IPS DF 4.7 (cell line): ENCODE data around the gene CELSR2.

Experiments
- DNase-seq: peaks from one replicate; pipeline ENCODE4 v3.0.0-alpha.2; 2013; ENCODE audit warnings: low spot score; ENCODE audit errors: extremely low read depth

CELSR2 gene

DNA sequence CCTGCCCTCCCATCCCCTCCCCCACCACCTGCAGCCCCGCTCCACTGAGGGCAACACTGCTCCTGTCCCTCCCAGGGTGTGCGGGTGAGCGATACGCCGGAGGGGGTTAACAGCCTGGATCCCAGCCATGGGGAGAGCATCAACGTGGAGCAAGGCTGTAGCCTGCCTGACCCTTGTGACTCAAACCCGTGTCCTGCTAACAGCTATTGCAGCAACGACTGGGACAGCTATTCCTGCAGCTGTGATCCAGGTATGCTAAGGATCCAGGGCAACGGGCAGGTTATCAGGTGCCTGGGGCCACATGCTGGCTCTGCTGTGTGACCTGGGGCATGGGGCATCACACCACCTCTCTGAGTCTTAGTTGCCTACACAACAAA is 15.0 kb downstream of the CELSR2 start:
- DNase-seq, result no peak

DNA sequence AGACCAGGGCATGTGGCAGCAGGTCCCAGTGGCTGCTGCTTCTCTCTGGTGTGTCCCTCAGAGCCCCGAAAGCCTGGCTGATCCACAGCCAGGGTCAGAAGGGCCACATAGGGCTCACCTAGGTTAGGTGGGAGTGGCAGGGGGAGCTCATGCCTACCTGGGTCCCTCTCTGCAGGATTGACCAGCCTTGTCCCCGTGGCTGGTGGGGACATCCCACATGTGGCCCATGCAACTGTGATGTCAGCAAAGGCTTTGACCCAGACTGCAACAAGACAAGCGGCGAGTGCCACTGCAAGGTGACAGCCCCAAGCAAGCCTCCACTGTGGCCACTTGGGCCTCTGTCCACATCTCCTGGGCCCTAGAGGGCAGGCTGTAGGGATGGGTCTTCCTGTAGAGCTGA is 15.7 kb downstream of the CELSR2 start:
- no peak for DNase-seq

DNA sequence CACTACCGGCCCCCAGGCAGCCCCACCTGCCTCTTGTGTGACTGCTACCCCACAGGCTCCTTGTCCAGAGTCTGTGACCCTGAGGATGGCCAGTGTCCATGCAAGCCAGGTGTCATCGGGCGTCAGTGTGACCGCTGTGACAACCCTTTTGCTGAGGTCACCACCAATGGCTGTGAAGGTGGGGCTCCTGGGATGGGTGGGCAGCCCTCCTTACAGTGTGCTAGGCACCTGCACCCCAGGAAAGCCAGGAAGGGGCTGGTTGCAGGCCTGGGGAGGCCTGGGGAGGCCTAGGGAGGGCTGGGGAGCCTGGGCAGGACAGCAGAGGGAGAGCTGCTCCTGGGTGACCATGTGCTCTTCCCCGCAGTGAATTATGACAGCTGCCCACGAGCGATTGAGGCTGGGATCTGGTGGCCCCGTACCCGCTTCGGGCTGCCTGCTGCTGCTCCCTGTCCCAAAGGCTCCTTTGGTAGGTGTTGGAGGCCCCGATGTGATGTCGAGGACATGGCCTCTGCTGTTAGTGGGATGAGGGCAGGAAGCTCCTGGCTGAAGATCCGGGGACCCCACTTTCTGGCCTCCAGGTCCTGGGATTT is 16.5 kb downstream of the CELSR2 start:
- no peak for DNase-seq

DNA sequence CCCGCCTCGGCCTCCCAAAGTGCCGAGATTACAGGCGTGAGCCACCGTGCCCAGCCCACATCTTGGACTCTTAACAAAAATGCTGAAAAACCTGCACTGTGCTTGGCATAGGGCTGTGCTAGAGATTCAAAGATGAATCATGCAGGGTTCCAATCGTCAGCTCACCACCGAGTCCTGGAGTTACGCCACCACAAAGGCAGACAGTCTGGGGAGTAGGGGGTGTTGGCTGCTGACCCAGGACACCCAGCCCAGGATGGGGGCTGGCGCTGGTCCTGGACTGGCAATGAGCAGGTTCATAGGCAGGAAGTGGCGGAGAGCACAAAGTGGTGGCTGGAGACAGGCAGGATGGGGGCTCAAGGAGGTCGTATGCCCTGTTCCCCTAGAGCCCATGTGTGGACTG is 17.6 kb downstream of the CELSR2 start:
- DNase-seq, result no peak

DNA sequence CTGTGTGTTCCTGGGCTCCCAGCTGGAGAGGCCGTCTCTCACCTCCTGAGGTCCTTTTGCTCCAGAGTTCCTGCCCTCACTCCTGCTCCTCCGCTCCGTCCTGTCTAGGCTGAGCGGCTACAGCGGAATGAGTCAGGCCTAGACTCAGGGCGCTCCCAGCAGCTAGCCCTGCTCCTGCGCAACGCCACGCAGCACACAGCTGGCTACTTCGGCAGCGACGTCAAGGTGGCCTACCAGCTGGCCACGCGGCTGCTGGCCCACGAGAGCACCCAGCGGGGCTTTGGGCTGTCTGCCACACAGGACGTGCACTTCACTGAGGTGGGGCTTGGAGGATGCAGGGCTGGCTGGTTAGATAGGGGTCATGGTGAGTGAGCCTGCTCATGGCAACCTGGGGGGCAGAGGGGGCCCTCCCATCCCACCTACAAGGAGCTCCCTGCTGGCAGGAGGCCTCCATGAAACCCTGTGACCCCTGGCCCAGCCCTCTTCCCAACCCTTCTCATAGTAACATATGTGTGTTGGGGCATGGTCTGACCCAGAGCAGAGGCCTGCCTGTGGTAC is 18.5 kb downstream of the CELSR2 start:
- no peak for DNase-seq

DNA sequence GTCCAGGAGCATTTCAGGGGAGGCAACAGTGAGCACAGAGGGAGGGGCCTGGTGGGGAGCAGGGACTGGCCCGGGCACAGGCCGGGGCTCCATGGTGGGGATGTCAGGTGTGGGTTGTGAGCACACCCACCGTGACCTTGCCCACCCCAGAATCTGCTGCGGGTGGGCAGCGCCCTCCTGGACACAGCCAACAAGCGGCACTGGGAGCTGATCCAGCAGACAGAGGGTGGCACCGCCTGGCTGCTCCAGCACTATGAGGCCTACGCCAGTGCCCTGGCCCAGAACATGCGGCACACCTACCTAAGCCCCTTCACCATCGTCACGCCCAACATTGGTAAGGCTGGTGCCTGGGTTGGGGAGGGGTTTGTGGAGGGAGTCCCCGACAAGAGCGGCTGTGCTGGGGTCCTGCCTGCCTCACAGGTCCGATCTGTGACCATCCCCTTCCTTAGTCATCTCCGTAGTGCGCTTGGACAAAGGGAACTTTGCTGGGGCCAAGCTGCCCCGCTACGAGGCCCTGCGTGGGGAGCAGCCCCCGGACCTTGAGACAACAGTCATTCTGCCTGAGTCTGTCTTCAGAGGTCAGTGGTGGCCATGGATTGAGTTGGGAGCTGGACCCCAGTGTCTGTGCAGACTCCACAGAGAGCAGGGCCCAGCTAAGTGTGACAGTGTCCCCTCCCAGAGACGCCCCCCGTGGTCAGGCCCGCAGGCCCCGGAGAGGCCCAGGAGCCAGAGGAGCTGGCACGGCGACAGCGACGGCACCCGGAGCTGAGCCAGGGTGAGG is 19.3 kb downstream of the CELSR2 start:
- no peak for DNase-seq

DNA sequence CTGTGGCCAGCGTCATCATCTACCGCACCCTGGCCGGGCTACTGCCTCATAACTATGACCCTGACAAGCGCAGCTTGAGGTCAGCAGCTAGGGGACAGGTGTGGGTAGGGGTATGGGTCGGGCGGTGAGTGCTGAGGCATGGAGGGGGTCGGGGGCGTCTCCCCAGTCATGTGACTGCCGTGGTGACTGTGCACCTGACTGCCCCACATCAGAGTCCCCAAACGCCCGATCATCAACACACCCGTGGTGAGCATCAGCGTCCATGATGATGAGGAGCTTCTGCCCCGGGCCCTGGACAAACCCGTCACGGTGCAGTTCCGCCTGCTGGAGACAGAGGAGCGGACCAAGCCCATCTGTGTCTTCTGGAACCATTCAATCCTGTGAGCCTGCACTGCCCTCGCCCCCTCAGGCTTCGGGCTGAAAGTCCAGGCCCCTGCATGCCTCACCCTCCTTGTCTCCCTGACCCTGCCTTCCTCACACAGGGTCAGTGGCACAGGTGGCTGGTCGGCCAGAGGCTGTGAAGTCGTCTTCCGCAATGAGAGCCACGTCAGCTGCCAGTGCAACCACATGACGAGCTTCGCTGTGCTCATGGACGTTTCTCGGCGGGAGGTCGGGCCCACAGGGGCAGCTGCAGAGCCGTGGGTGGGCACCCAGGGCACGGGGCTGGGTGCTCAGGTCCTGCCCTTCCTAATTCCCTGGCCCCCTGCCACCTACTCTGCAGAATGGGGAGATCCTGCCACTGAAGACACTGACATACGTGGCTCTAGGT is 20.1 kb downstream of the CELSR2 start:
- no peak for DNase-seq

DNA sequence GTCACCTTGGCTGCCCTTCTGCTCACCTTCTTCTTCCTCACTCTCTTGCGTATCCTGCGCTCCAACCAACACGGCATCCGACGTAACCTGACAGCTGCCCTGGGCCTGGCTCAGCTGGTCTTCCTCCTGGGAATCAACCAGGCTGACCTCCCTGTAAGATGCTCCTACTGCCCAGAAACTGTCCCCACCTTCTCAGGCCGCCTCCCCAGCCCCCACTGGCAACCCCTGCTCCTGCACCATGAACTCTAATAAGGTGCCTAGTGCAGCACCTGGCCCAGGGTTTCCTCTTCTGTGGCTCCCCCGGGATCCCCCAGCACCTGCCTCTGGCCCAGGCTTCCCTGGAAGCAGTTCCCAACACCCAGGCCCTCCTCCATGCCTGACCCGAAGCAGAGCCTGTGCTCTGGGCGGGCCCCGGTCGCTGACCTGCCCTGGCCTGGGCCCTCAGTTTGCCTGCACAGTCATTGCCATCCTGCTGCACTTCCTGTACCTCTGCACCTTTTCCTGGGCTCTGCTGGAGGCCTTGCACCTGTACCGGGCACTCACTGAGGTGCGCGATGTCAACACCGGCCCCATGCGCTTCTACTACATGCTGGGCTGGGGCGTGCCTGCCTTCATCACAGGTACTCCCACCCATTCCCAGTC is 20.8 kb downstream of the CELSR2 start:
- DNase-seq, result no peak

DNA sequence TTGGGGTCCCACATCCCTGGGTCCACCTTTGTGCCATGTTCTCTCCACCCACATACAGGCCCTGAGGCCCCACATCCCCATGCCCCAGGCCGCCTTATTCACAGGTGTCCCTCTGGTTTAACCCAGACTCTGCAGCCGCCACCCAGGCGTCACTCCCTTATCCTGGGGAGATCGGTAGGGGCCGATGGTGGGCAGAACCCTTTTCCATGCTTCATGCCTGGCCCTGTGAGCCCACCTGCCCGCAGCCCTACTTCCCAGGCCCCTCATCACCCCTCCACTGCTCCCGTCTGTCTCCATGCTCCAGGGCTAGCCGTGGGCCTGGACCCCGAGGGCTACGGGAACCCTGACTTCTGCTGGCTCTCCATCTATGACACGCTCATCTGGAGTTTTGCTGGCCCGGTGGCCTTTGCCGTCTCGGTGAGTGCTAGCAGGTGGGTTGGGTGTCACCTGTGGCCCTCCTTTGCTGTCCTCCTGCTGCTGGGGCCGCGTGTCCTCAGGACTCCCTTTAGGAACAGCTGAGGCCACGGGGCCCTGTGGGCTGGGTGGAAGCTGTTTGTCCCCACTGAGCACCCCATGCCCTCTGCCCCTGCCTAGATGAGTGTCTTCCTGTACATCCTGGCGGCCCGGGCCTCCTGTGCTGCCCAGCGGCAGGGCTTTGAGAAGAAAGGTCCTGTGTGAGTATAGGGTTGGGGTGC is 21.4 kb downstream of the CELSR2 start:
- no peak for DNase-seq

DNA sequence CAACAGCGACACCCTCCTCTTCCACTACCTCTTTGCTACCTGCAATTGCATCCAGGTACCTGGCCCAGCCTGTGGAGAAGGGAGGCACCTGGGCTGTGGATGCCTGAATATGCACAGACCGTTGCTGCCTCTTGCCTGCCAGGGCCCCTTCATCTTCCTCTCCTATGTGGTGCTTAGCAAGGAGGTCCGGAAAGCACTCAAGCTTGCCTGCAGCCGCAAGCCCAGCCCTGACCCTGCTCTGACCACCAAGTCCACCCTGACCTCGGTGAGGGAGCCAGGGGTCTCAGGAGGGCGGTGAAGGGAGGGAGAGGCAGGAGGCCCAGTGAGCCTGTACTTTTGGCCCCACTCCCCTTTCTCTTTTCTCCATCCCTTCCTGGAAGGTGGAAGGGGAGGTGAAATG is 22.1 kb downstream of the CELSR2 start:
- DNase-seq, result no peak

DNA sequence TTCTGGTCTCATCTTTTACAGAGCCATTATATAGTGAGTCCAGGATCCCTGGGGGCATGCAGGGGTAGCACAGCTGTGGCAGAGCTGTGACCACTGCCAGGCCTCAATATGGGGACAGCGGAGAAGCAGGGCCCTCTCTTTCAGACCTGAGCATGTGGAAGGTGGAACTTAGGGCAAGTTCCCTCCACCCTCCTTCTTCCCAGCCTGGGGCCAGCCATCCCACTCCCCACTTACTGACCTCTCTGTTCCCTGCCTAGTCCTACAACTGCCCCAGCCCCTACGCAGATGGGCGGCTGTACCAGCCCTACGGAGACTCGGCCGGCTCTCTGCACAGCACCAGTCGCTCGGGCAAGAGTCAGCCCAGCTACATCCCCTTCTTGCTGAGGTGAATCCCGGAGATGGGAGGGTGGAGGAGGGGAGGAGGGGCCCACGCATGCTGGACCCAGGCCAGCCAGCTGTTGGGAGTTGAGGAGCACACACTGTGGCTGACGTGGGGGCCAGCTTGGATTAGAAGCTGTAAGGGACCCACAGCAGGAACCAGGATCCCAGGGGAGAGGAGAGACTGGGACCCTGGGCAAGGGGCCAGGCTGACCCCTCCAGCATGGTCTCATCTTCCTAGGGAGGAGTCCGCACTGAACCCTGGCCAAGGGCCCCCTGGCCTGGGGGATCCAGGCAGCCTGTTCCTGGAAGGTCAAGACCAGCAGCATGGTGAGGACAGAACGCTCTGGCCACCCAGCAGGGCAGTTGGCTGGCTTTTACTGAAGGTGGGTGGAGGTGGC is 22.9 kb downstream of the CELSR2 start:
- DNase-seq, result no peak

DNA sequence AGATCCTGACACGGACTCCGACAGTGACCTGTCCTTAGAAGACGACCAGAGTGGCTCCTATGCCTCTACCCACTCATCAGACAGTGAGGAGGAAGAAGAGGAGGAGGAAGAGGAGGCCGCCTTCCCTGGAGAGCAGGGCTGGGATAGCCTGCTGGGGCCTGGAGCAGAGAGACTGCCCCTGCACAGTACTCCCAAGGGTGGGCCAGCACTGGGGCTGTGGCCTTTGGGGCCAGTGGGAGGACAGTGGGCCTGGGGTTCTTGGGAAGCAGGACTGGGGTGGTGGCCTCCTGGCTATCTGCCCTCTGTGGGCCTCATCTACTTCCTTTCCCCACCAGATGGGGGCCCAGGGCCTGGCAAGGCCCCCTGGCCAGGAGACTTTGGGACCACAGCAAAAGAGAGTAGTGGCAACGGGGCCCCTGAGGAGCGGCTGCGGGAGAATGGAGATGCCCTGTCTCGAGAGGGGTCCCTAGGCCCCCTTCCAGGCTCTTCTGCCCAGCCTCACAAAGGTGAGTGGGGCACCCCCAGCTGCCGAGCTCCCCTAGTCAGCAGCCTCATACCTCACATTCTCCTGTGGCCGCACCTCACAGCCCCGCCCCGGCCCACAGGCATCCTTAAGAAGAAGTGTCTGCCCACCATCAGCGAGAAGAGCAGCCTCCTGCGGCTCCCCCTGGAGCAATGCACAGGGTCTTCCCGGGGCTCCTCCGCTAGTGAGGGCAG is 23.6 kb downstream of the CELSR2 start:
- no peak for DNase-seq

DNA sequence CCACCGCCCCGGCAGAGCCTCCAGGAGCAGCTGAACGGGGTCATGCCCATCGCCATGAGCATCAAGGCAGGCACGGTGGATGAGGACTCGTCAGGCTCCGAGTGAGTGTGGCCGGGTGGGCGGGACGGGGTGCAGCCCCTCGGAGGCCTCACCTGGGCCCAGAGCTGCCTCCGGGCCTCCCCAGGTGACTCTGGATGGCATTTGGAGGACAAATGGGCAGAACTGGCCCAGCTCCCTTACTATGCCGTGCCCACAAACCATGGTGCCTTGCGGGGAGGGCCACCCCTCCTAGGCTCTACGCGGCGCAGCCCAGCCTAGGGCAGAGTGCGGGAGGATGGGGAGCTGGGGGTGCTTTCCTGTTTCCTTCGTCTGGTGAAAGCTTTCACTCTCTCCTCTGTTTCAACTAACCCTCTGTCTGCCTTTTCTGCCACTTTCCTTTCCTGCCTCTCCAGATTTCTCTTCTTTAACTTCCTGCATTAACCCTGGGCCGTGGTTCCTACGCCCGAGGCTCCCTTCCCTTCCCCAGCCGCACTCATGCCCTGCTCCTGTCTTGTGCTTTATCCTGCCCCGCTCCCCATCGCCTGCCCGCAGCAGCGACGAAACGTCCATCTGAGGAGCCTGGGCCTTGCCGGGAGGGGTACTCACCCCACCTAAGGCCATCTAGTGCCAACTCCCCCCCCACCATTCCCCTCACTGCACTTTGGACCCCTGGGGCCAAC is 24.4 kb downstream of the CELSR2 start:
- DNase-seq, result no peak

DNA sequence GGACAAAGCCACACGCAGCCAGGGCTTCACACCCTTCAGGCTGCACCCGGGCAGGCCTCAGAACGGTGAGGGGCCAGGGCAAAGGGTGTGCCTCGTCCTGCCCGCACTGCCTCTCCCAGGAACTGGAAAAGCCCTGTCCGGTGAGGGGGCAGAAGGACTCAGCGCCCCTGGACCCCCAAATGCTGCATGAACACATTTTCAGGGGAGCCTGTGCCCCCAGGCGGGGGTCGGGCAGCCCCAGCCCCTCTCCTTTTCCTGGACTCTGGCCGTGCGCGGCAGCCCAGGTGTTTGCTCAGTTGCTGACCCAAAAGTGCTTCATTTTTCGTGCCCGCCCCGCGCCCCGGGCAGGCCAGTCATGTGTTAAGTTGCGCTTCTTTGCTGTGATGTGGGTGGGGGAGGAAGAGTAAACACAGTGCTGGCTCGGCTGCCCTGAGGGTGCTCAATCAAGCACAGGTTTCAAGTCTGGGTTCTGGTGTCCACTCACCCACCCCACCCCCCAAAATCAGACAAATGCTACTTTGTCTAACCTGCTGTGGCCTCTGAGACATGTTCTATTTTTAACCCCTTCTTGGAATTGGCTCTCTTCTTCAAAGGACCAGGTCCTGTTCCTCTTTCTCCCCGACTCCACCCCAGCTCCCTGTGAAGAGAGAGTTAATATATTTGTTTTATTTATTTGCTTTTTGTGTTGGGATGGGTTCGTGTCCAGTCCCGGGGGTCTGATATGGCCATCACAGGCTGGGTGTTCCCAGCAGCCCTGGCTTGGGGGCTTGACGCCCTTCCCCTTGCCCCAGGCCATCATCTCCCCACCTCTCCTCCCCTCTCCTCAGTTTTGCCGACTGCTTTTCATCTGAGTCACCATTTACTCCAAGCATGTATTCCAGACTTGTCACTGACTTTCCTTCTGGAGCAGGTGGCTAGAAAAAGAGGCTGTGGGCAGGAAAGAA is 25.5 kb downstream of the CELSR2 start:
- DNase-seq, result no peak

DNA sequence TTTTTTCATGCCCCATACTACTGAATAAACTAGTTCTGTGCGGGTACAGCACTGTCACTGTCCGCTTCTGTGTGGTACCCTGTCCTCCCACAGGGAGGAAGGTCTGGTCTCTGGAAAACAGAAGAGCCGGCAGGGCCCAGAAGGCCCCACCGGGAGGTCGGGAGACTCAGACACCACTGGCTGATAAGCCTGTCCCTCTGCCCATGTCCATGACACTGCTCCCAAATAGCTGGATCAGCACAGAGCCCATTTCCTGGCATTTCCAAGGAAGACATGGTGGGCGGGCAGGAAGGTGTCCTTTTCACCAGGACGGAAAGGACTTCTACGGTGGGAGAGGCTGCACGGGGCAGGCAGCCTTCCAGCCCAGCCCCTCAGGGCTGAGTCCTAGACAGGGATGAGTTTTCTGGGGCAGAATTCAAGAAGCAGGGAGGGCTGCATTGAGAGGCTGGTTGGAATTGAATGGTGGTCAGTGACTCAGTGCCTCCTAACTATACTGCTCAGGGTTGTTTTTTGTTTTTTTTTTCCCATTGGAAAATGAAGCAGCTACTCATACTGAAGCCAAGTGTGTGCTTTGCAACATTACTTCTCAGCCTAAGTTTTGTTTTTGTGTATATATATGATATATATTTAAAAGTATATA is 26.5 kb downstream of the CELSR2 start:
- DNase-seq, result no peak

DNA sequence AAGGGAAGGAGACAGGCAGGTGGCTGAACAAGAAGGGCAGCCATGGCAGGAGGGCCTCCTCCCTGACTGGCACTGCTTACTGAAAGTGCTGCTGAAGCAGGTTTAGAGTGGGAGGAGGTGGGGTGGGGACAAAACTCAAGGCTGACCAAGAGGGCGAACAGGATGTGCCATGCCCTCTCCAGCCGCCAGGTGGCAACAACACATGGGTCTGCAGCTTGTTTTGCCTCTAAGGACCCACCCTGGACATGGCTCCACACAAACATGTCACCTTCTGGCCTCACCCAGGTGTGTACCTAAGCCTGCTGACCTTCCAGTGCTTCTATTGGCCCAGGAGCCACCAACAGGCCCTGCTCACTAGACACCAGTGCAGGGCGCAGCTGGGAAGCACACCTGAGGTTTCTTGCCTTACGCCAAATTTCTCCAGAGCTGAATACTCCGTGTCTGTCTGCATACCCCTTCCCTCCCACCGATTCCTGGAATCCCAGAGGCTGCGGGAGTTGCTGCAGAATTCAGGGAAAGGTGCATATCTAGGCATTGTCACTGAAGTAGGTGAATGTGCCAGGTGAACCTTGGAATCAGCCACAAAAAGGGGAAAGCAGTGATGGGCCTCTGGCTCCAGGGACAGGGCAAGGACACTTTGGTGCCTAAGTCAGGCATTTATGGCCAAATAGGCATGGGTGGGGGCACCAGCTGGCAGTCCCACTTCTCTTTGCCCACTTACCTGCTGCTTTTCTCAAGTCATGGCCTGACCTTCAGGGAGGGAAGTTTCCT is 28.3 kb downstream of the CELSR2 start:
- peak; percentile 56 for DNase-seq
